PC-9 (cell line): ENCODE measurements around the gene PDP2. TPM values are rescaled to one million over a fixed set of nuclear protein-coding genes. Genes with fewer than 3 reads are reported as not detected.

Experiments
- BruUV-seq: library from RNA; stranded (reverse); fragments of 400-500 nt; replicated peaks from 2 replicates; lab custom pipeline; 2021; lab: Mats Ljungman, UMichigan
- CTCF ChIA-PET: fragments of 300-600 bp; sonication (Branson Sonifier 250); formaldehyde crosslinking; loops from one replicate; lab custom pipeline; 2022; ENCODE audit warnings: antibody characterized with exemption; lab: Charles Lee
- POLR2A ChIA-PET: fragments of 300-600 bp; sonication (Branson Sonifier 250); formaldehyde crosslinking; loops from one replicate; lab custom pipeline; 2022; ENCODE audit warnings: antibody characterized with exemption; ENCODE audit not compliant: unreplicated experiment; lab: Charles Lee
- DNase-seq, 2 experiments: peaks; one replicate each; pipeline versions ENCODE4 v3.0.0 to v3.0.0-alpha.2; 2015 to 2022; ENCODE audit warnings: mixed read lengths in 1 of 2
- H2AFZ ChIP-seq: fragments of 200-600 bp; sonication (generic); 2 replicates; pipeline ENCODE4 v1.8.1; 2017; ENCODE audit warnings: antibody characterized with exemption
- H3F3A ChIP-seq: fragments of 200-600 bp; sonication (generic); 2 replicates; pipeline ENCODE4 v1.8.1; 2017; ENCODE audit warnings: antibody characterized with exemption, mild to moderate bottlenecking, low read depth; ENCODE audit not compliant: insufficient read depth
- H3K27ac ChIP-seq: fragments of 200-600 bp; sonication (generic); 2 replicates; pipeline ENCODE4 v1.6.1; 2016; ENCODE audit warnings: mixed run types
- H3K27me3 ChIP-seq: fragments of 200-600 bp; sonication (generic); 2 replicates; pipeline ENCODE4 v1.6.1; 2016; ENCODE audit warnings: low read depth, mixed run types; ENCODE audit not compliant: insufficient read depth
- H3K36me3 ChIP-seq: fragments of 200-600 bp; sonication (generic); 2 replicates; pipeline ENCODE4 v1.6.1; 2016; ENCODE audit warnings: low read depth, mixed run types
- H3K4me1 ChIP-seq: fragments of 200-600 bp; sonication (generic); replicated peaks from 2 replicates; pipeline ENCODE4 v1.6.1; 2016; ENCODE audit warnings: mixed run types; ENCODE audit not compliant: insufficient read depth
- H3K4me2 ChIP-seq: fragments of 200-600 bp; sonication (generic); 2 replicates; pipeline ENCODE4 v1.6.1; 2017; ENCODE audit warnings: mixed run types
- H3K4me3 ChIP-seq: fragments of 200-600 bp; sonication (generic); 2 replicates; pipeline ENCODE4 v1.6.1; 2016; ENCODE audit warnings: mixed run types
- H3K79me2 ChIP-seq: fragments of 200-600 bp; sonication (generic); 2 replicates; pipeline ENCODE4 v1.6.1; 2017; ENCODE audit warnings: low read depth, mixed run types
- H3K9me2 ChIP-seq: fragments of 200-600 bp; sonication (generic); 2 replicates; pipeline ENCODE4 v1.8.1; 2017; ENCODE audit warnings: mild to moderate bottlenecking; ENCODE audit not compliant: insufficient read depth
- H3K9me3 ChIP-seq: fragments of 200-600 bp; sonication (generic); 2 replicates; pipeline ENCODE4 v1.8.1; 2016; ENCODE audit warnings: low read depth; ENCODE audit not compliant: insufficient read depth
- H4K20me1 ChIP-seq: fragments of 200-600 bp; sonication (generic); 2 replicates; pipeline ENCODE4 v1.8.1; 2017; ENCODE audit not compliant: insufficient read depth
- EZH2 ChIP-seq: fragments of 200-600 bp; sonication (generic); IDR thresholded peaks from 2 replicates; pipeline ENCODE4 v1.8.0; 2017; ENCODE audit warnings: antibody characterized with exemption, low read depth
- intact Hi-C: fragments of 100-400 bp; cut with micrococcal nuclease; formaldehyde crosslinking; loops from one replicate; pipeline ENCODE4 v1.10.0; 2022; ENCODE audit not compliant: unreplicated experiment
- total RNA-seq: library from RNA; stranded (reverse); gene quantifications from 2 replicates; pipeline ENCODE4 v1.2.3, GENCODE V29; 2021
- TF ChIP-seq, protein P1 (sequence below): fragments of 200-600 bp; sonication (generic); conservative IDR thresholded peaks from 2 replicates; pipeline ENCODE4 v1.6.1; 2017; ENCODE audit warnings: mixed run types, antibody characterized with exemption, mild to moderate bottlenecking, moderate library complexity

PDP2 gene
- total RNA-seq, 1 experiment from 2014 or later = 21.6 TPM

DNA sequence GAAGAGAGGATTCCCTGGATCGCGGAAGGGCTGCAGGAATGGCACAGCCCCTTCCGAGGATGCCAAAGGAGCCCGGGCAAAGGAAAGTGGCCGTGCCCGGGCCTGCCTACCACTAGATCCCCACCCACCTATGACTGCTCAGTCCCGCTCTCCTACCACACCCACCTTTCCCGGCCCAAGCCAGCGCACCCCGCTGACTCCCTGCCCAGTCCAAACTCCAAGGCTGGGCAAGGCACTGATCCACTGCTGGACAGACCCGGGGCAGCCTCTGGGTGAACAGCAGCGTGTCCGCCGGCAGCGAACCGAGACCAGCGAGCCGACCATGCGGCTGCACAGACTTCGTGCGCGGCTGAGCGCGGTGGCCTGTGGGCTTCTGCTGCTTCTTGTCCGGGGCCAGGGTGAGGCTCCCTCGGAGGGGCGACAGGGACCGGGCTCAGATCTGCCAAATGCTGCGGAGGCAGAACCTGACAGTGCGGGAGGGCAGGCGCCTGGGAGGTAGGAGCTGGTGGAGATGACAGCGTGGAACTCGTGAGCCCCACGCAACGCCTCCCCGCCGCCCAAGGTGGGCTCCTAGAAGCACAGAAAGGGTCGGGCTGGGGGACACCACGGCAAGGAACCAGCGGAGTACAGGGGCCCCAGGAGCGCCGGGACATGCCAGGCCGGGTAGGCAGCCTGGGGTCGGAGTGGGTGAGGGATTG is 55.1 kb downstream of the PDP2 start, which contains the start of gene CES2:
CES2 (plus strand) TSS at position 203 of the 698 bp plus-strand sequence; CDS start at position 323, 120 bp downstream.
- intact Hi-C loops = loop anchor here (10.0 kb wide), 1 partner anchor 421 kb away; no protein-coding TSS in a partner anchor
- Histone ChIP-seq H2AFZ (peak within 1 kb of the TSS; percentile 99), H3K27ac (peak within 1 kb of the TSS; percentile 48), H3F3A (peaks cover 17% of the 10 kb centered on the region), H3K36me3 (no peaks in the 10 kb centered on the region), H3K9me2 (no peaks in the 10 kb centered on the region), H3K79me2 (peaks cover 39% of the 10 kb centered on the region), H3K27me3 (no peaks in the 10 kb centered on the region), H4K20me1 (peaks cover 11% of the 10 kb centered on the region; the same call in 1 of the 2 replicates), H3K4me3 (peak within 1 kb of the TSS; percentile 91), H3K4me2 (peak within 1 kb of the TSS; percentile 98), H3K9me3 (no peaks in the 10 kb centered on the region), H3K4me1 (peaks cover 31% of the 10 kb centered on the region)
- POLR2A ChIA-PET = no interaction called here
- TF ChIP-seq, protein P1, sequence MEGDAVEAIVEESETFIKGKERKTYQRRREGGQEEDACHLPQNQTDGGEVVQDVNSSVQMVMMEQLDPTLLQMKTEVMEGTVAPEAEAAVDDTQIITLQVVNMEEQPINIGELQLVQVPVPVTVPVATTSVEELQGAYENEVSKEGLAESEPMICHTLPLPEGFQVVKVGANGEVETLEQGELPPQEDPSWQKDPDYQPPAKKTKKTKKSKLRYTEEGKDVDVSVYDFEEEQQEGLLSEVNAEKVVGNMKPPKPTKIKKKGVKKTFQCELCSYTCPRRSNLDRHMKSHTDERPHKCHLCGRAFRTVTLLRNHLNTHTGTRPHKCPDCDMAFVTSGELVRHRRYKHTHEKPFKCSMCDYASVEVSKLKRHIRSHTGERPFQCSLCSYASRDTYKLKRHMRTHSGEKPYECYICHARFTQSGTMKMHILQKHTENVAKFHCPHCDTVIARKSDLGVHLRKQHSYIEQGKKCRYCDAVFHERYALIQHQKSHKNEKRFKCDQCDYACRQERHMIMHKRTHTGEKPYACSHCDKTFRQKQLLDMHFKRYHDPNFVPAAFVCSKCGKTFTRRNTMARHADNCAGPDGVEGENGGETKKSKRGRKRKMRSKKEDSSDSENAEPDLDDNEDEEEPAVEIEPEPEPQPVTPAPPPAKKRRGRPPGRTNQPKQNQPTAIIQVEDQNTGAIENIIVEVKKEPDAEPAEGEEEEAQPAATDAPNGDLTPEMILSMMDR = no peak
- TF ChIP-seq EZH2 = no peak
- no TSS peak for BruUV-seq
- CTCF ChIA-PET = no interaction called here
- peak; percentile 43 to 61 for DNase-seq

DNA sequence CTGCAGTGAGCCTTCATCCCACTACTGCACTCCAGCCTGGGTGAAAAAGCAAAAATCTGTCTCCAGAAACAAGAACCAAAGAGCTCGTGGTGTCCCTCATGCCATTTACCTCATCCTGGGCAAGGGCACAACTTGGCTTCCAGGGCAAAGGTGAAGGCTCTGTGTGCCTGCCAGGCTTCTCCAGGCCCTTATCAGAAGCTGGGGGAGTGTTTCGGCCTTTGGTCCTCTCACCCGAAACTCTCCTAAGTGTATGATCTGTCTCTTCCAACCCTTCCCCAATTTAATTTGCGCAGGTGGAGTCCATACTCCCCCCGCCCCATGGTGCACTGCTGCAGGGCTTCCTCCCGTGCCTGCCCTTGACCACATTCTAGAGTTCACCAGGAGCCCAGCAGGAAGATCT is 56.1 kb downstream of the PDP2 start:
- ChIA-PET POLR2A (no interaction called here), CTCF (no interaction called here)
- no peak overlapping the region for H3K27ac ChIP-seq
- BruUV-seq = no TSS peak
- no peaks in the 10 kb centered on the region for H3K9me3 ChIP-seq
- no peaks in the 10 kb centered on the region for H3K9me2 ChIP-seq
- peaks cover 9% of the 10 kb centered on the region; the same call in 1 of the 2 replicates for H4K20me1 ChIP-seq
- intact Hi-C loops = loop anchor here (10.0 kb wide), 1 partner anchor 422 kb away; no protein-coding TSS in a partner anchor
- H3K4me1 ChIP-seq = peaks cover 21% of the 10 kb centered on the region
- no peaks in the 10 kb centered on the region for H3K36me3 ChIP-seq
- H3K79me2 ChIP-seq = peaks cover 39% of the 10 kb centered on the region
- peak overlapping the region; percentile 98; the same call in 1 of the 2 replicates for H3K4me2 ChIP-seq
- peaks cover 7% of the 10 kb centered on the region for H3F3A ChIP-seq
- no peak for TF ChIP-seq EZH2
- TF ChIP-seq, protein P1 = no peak
- no peaks in the 10 kb centered on the region for H3K27me3 ChIP-seq
- no peak overlapping the region for H2AFZ ChIP-seq
- no peak overlapping the region for H3K4me3 ChIP-seq
- DNase-seq = no peak

DNA sequence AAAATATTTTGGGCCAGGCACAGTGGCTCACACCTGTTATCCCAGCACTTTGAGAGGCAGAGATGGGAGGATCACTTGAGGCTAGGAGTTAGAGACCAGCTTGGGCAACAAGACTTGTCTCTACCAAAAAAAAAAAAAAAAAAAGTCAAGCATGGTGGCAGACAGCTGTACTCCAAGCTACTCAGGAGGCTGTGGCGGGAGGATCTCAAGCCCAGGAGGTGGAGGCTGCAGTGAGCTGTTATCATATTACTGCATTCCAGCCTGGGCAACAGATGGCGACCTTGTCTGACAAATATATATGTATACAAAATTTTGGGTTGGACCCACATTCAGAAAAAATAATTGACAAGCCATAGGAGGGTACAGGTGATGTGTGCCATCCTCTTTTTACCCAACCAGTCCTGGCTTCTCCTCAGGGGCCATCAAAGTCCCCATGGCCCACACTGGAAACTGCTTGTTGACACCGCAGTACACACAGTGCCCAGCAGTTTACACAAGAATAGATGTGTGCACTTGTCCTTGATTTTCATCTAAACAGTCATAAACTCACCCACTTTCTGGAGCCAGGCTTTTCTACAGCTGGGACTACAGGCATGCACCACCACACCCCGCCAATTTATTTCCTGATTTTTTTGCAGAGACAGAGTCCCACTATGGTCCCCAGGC is 56.7 kb downstream of the PDP2 start:
- TF ChIP-seq EZH2 = no peak
- TF ChIP-seq, protein P1 = no peak
- H3K9me2 ChIP-seq = no peaks in the 10 kb centered on the region
- no peaks in the 10 kb centered on the region for H3K27me3 ChIP-seq
- H3K36me3 ChIP-seq = no peaks in the 10 kb centered on the region
- no peak overlapping the region for H3K4me3 ChIP-seq
- H3K4me2 ChIP-seq = peak overlapping the region; percentile 98; the same call in 1 of the 2 replicates
- DNase-seq = no peak
- peaks cover 20% of the 10 kb centered on the region for H3K4me1 ChIP-seq
- peaks cover 2% of the 10 kb centered on the region; the same call in 1 of the 2 replicates for H3F3A ChIP-seq
- ChIA-PET POLR2A (no interaction called here), CTCF (no interaction called here)
- no peaks in the 10 kb centered on the region for H3K9me3 ChIP-seq
- H2AFZ ChIP-seq = no peak overlapping the region
- intact Hi-C loops = loop anchor here (10.0 kb wide), 1 partner anchor 422 kb away; no protein-coding TSS in a partner anchor
- H3K79me2 ChIP-seq = peaks cover 39% of the 10 kb centered on the region
- no peak overlapping the region for H3K27ac ChIP-seq
- peaks cover 9% of the 10 kb centered on the region; the same call in 1 of the 2 replicates for H4K20me1 ChIP-seq
- BruUV-seq = no TSS peak
